Activated naive CD4-positive, alpha-beta T cell treated with Interleukin-2 at 50 U/mL for 16 hours (primary cell): ENCODE data around the gene HERC6.
"Not testable (repeated sequence)": the region's sequence is repeated elsewhere in the genome, so short reads cannot be mapped to it uniquely, and the experiment has no call there.

ENCODE experiments used
- DNase-seq: peaks from one replicate; pipeline ENCODE4 v3.0.0-alpha.2; 2020

Gene HERC6

DNA sequence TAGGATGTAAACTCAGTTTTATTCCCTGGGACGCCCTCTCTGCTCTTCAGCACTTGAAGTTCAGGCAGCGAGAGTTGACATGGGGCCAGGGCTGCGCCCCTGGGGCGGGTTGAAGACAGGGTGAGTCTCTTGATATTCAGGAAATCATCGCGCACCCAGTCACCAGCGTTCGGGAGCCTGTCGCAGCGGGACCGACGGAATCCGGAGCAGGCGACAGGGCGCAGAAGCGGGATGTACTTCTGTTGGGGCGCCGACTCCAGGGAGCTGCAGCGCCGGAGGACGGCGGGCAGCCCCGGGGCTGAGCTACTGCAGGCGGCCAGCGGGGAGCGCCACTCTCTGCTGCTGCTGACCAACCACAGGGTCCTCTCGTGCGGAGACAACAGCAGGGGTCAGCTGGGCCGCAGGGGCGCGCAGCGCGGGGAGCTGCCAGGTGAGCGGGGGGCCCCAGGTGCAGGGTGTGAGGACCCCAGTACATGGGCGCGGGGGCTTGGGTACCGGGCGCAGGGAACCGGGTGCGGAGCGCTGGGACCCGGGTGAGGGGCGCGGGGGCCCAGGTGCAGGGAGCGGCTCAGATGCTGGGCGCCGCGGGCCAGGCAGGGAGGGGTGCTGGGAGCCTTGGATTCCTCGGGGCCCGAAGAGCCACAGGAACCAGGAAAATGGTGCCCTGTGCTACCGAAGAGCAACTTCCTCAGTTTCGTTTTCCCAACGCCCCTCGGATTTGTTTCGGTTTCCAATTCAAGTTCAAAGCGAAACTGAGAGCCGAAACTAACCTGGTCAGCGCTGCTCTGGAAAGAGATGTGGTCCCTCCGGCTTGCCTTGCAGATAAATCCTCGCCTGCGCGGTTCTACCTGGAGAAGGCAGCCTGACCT is at the start of gene HERC6:
Gene HERC6, plus strand, starts transcription at position 162 of the 869 bp plus-strand sequence. Its CDS starts 70 bp downstream, at position 232.
- DNase-seq, result peak; percentile 76

DNA sequence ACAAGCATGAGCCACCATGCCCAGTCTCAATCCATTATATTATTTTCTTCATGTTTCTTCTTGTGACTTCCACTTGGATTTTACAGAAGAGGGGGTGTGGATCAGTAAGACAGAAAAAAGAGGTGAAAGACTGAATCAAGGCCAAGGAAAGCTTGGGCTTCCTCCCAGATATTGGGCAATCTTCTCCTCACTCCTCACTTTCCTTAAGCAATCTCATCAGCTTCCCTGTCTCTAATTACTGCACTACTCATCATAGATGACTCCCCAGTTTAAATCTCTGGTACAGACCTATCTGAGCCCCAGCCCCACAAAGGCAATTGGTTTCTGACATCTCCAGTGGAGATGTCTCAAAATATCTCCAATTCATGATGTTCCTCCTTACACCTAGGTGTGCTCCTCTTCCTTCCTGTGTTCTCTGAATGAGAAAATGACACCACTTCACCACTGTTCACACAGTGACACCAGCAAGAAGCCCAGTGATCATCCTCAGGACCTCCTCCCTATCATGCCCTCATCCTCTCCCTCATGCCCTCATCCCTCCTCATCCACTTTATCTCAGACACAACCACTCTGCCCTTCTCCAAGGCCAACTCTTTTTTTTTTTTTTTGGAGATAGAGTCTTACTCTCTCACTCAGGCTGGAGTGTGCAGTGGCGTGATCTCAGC is 44.8 kb upstream of the HERC6 start:
- no peak for DNase-seq

DNA sequence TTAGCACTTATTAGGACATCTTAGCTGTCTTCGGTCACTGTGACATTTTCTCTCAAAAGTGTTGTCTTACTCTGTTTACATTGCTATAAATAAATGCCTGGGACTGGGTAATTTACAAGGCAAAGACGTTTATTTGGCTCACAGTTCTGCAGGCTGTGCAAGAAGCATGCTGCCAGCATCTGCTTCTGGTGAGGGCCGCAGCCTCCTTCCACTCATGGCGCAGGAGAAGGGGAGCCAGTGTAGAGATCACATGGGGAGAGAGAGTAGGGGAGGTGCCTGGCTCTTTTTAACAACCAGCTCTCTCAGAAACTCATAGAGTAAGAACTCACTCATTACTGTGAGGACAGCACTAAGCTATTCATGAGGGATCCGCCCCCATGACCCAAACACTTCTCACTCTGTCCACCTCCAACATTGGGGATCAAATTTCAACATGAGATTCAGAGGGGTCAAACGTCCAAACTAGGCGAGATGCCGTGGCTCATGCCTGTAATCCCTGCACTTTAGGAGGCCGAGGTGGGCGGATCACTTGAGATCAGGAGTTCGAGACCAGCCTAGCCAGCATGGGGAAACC is 43.5 kb upstream of the HERC6 start:
- no peak for DNase-seq

DNA sequence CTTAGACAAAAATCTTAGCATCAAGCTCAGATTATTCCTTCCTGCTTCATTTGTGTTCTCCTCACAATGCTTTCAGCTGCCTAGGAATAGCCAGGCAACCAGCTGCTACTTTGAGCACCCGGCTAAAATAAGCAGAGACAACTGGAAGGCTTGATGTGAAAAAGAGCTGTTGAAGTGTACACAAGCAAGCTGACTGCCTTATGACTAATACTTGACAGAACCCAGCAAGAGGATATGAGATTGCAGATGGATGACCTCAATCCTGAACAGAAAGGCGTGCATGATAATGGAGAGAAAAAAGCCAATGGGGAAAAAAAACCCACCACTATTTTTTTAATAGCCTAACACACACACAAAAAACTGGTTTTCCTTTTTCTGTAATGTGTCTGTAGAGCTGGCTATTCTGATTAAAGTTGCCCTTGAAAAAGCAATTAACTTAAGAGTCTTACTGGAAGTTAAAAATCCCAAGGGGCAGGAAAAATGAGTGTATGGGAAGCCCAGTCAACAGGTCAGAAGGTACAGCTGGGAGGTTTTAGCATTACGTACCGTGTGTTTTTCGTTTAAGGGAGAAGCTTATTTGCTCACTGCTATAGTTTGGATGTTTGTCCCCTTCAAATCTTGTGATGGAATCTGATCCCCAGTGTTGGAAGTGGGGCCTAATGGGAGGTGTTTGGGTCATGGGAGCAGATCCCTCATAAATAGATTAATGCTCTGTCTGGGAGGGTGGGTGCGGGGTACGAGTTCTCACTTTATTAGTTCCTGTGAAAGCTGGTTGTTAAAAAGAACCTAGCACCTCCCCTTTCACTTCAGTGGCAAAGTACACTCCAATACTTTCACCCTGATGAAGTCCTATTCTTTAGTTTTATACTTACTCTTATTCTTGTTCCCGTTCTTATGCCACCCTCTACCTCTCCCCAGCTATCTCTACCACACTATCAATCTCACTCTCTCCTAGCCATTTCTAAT is 37.1 kb upstream of the HERC6 start:
- no peak for DNase-seq

DNA sequence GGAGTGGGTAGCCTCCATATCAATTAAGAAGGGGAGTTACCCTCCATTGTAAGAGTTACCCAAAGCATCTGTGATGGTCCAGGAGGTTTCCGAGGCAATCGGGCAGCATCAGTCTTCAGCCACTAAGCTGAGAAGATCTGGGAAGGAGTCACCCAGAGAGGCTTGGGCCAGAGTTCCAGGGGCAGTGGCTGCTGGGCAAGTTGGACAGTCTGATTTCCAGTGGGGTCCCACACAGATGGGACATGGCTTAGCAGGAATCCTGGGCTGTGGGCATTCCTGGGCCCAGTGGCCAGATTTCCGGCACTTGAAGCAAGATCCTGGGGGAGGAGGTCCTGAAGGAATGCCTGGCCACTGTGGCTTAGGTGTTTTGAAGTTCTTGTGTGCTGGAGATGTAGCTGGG is 31.8 kb upstream of the HERC6 start:
- not testable (repeated sequence) for DNase-seq

DNA sequence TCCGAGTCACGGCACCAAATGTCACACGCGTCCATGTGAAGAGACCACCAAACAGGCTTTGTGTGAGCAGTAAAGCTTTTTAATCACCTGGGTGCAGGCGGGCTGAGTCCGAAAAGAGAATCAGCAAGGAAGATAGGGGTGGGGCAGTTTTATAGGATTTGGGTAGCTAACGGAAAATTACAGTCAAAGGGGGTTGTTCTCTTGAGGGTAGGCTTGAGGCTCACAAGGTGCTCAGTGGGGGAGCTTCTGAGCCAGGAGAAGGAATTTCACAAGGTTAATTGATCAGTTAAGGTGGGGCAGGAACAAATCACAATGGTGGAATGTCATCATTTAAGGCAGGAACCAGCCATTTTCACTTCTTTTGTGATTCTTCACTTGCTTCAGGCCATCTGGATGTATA is 29.9 kb upstream of the HERC6 start:
- DNase-seq, result not testable (repeated sequence)

DNA sequence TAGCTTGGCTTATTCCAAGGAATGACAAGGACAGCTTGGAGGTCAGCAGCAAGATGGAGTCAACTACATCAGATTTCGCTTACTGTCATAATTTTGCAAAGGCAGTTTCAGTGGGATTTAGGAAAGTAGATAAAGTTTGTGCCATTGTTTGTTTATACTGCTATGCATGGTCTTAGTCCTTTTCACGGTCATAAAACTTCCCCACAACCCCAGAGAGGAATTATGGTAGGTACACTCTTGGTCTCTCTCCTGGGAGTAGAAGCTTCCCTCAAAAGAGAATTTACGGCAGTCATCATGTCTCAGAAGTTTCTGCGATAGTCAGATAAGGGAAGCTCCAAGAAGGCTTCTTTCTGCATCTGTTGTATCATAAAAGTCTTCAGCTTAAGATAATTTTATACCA is 27.9 kb upstream of the HERC6 start:
- DNase-seq, result no peak

DNA sequence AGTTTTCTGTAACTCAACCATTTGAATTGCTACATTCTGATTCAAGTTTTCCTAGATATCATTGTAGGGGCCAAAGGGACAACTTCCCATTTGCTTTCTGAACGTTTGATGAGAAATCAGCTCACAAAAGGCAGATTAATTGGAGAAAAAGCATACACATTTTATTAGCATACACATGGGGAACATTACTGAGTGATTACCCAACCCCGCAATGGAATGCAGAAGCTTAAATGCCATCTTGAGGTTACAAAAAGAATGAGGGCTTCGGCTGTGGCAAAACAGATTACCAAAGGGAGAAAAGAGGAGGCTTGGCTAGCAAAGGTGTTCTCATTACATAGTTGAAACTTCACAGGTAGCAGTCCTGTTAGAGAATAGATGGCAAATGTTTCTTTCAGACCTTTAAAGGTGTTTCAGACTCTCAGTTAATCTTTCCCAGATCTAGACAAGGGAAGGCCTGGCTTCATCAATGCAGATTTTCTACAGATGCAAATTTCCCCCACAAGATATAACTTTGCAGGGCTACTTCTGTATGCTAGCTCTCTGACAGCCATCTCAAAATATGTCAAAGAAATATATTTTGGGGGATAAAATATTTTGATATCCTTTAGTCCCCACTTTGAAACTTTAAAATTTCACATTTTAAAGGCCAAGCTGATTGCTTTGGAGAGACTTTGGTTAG is 26.5 kb upstream of the HERC6 start:
- no peak for DNase-seq

DNA sequence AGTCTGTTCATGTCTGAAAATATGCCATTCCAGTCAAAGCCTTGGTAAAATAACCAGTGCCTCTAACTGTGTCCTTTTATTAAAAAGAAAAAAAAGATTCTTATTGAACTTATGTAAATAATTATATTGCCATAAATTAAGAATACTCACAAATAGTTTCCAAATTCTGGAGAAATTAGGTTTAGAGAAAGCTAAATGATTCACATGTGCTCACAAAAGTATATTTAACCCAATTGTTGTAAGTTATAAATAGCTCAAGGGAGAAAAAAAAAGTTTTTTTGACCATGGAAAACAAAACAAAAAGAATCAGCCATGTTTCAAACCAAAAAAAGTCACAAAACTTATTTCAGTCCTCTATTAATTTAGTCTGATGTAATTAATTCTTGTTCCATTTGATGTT is 25.3 kb upstream of the HERC6 start:
- no peak for DNase-seq

DNA sequence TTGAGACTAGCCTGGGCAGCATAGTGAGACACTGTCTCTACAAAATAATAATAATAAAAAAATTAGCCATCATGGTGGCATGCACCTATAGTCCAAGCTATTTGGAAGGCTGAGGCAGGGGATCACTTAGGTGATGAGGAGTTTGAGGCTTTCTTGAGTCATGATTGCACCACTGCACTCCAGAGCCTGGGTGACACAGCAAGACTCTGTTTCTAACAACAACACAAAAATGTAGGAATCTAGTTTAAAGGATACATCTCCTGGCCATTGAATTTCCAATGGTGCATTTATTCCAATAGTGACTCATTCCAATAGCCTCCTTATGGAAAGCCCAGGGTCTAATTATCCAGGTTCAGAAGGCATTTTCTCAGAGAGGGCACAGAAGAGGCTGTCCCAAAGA is 21.9 kb upstream of the HERC6 start:
- DNase-seq, result no peak

DNA sequence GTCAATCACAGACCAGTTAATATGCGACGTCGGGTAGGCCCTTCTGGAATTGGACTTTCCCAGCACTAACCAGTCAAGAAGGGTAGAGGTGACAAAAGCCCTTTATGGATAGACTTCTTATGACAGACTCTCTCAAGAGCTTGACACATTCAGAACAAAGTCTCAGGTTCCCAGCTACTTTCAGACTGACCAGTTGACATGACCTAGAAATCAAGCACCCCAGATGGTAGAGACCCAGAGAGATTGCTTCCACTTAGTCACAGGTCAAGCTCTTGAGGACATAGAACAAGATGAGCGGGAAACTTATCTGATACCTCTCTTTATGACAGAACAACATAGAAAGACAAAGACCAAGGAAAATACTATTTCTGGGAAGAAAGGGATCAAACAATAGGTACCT is 21.4 kb upstream of the HERC6 start:
- no peak for DNase-seq

DNA sequence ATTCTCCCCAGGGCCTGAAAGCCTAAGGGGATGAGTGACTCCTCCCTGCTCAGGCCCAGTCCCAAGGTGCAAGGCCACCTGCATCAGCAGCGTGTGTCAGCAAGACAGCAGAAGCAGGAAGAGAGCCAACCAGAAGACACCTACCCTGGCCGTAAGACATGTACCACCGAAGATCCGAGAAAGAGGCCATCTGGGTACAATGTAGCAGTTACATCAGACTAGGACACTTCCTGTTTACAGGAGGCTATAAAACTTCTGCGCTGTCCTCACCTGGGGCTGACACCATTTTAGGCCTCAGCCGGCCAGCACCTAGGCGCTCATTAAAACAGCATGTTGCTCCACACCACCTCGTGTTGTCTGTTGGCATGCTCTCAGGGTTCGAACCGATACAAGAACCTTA is 19.1 kb upstream of the HERC6 start:
- no peak for DNase-seq

DNA sequence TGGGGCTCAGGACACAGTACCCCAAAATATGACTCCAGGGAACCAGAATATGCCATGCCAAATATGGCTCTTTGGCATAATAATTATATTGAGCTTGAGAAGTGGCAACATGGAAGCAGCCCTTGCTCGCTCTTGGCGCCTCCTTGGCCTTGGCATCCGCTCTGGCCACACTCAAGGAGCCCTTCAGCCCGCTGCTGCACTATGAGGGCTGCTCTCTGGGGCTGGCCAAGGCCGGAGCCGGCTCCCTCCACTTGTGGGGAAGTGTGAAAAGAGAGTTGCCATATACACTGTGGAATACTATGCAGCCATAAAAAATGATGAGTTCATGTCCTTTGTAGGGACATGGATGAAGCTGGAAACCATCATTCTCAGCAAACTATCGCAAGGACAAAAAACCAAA is 18.4 kb upstream of the HERC6 start:
- no peak for DNase-seq

DNA sequence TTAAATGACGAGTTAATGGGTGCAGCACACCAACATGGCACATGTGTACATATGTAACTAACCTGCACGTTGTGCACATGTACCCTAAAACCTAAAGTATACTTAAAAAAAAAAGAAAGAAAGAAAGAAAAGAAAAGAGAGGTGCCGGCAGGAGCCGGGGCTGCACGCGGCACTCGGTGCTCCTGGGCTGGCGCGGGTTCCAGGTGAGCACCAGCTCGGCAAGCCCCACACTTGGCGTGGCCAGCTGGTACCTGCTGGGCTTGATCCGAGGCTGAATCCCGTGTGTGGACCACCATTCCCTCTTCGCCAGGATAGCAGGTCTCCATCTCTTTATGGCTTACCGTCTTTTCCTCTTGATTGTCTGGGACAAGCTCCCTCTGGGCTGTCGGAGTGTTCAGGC is 17.9 kb upstream of the HERC6 start:
- no peak for DNase-seq

DNA sequence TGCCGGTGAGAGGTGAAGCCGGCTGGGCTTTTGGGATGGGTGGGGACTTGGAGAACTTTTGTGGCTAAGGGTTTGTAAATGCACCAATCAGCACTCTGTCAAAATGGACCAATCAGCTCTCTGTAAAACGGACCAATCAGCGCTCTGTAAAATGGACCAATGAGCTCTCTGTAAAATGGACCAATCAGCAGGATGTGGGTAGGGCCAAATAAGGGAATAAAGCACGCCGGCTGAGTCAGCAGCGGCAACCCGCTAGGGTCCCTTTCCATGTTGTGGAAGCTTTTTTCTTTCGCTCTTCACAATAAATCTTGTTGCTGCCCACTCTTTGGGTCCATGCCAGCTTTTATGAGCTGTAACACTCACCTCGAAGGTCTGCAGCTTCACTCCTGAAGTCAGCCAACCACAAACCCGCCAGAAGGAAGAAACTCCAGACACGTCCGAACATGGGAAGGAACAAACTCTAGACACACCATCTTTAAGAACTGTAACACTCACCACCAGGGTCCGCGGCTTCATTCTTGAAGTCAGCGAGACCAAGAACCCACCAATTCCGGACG is 17.4 kb upstream of the HERC6 start:
- DNase-seq, result not testable (repeated sequence)

DNA sequence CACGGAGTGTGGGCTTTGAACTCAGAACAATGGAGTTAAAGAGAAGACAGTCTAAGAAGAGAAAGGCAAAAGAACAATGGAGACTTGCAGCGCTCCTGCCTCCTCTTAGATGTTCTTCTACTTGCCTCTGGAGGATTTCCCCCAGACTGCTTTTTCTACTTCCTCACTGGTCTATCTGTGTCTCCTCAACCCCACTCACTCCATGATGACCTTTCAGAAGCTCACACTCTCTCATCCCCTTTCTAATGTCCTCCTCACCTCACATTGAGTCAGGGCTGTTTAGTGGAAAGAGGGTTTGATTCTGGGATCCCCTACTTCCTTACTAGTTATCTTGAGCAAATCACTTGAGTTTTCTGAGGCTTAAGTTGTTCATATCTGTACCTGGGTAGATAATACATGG is 12.2 kb upstream of the HERC6 start:
- no peak for DNase-seq

DNA sequence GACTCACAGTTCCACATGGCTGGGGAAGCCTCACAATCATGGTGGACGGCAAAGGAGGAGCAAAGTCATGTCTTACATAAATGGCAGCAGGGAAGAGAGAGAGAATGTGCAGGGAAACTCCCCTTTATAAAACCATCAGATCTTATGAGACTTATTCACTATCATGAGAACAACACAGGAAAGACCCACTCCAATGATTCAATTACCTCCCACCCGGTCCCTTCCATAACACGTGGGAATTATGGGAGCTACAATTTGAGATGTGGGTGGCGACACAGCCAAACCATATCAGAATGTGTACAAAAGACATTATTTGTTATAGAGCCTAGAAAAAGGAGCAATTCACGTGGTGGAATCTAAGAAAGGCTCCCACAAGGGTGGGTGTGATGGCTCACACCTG is 10.8 kb upstream of the HERC6 start:
- no peak for DNase-seq

DNA sequence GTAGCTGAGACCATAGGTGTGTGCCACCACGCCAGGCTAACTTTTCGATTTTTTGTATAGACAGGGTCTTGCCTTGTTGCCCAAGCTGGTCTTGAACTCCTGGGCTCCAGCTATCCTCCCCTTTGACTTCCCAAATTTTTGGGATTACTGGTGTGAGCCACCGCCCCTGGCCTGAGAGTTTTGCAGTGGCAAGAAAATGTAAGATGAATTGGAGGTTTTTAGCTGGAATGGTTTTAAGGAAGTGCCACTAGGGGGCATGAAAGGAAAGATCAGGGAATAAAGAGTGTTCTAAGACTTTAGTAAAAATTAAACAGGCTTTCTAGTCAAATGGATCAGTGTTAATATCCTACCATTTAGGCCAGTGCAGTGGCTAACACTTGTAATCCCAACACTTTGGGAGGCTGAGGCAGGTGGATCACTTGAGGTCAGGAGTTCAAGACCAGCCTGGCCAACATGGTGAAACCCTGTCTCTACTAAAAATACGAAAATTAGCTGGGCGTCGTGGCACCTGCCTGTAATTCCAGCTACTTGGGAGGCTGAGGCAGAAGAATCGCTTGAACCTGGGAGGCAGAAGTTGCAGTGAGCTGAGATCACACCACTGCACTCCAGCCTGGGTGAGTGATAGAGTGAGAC is 9.4 kb upstream of the HERC6 start:
- DNase-seq, result not testable (repeated sequence)

DNA sequence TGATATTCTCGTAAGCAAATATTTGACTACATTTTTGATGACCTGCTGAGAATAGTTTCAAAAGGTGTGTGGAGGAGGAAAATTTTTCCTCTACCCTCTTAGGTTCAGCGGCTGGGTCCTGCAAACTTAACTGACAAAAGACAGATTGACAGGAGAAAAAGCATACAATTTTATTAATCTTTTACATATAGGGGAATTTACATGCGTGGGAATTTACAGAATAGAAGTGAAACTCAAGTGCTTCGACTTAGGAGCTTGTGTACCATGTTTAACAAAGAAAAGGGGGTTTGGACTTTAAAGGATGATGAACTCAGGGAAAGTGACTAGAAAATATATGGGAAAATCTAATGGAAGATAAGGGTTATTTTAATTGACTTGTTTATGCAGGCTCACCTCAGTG is 2.5 kb downstream of the HERC6 start:
- DNase-seq, result no peak

DNA sequence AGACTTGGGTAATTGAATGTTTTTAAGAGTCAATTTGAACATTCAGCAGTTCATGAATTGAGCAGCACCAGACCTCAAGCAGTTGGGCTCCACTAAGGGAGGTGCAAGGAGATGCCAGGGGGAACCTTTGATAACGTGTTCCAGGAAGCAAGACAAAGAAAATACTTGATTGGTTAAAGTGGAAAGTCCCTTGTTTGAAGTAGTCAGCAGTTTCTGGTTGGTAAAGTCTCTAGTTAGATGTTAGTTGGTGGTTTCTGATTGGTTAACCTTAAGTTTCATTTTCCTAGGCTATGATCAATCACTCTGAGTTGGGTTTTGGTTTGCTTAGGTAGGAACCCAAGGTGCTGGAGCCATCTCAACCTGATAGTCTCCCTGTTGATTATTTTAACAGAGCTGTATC is 4.0 kb downstream of the HERC6 start:
- peak; percentile 67 for DNase-seq

DNA sequence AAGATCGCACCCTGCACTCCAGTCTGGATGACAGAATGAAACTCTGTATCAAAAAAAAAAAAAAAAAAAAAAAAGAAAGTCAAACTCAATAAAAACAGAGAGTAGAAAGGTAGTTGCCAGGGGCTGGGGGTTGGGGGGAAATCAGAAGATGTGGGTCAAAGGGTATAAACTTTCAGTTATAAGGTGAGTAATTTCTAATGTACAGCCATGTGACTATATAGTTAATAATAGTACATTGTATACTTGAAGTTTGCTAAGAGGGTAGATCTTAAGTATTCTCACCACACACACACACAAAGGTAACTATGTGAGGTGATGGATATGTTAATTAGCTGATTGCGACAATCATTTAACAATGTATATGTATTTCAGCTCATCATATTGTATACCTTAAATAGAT is 11.5 kb downstream of the HERC6 start:
- no peak for DNase-seq

DNA sequence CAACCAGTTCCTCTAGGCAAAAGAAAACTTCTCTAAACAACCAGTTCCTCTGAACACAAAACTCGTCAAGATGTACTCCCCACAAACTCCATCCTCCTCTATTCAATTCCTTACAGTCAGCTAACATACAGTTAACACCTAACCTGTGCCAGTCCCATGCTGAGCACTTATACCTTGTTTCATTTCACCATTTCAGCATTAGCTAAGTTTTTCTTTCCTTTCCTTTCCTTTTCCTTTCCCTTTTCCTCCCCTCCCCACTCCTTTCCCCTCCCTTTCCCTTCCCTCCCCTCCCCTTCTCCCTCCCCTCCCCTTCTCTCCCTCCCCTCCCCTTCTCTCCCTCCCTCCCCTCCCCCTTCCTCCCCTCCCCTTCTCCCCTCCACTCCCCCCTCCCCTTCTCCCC is 13.1 kb downstream of the HERC6 start:
- no peak for DNase-seq
